NT2/D1 (cell line): Measurements from ENCODE around the gene EPN1.

Experiments
- DNase-seq: peaks from one replicate; pipeline ENCODE4 v3.0.0-alpha.2; 2011; ENCODE audit warnings: low read depth, low spot score
- H3K27me3 ChIP-seq: 2 replicates; pipeline ENCODE4 v1.6.0; 2011; ENCODE audit warnings: mild to moderate bottlenecking; ENCODE audit not compliant: insufficient read length, insufficient read depth
- H3K36me3 ChIP-seq: 2 replicates; pipeline ENCODE4 v1.6.1; 2011; ENCODE audit warnings: mild to moderate bottlenecking, low read length, mixed read lengths; ENCODE audit not compliant: insufficient read depth, insufficient read length
- H3K4me1 ChIP-seq: 2 replicates; pipeline ENCODE4 v1.5.1; 2011; ENCODE audit not compliant: insufficient read depth, insufficient read length
- H3K4me3 ChIP-seq: 2 replicates; pipeline ENCODE4 v1.5.1; 2011; ENCODE audit warnings: low read depth; ENCODE audit not compliant: insufficient read length
- H3K9ac ChIP-seq: 2 replicates; pipeline ENCODE4 v1.6.0; 2011; ENCODE audit warnings: low read depth; ENCODE audit not compliant: insufficient read length
- H3K9me3 ChIP-seq: 2 replicates; pipeline ENCODE4 v1.5.1; 2011; ENCODE audit warnings: mild to moderate bottlenecking, low read length; ENCODE audit not compliant: insufficient read depth
- SUZ12 ChIP-seq: IDR thresholded peaks from 2 replicates; pipeline ENCODE4 v1.6.1; 2011; ENCODE audit not compliant: insufficient read length, insufficient read depth; ENCODE audit errors: extremely low read depth
- YY1 ChIP-seq: IDR thresholded peaks from 2 replicates; pipeline ENCODE4 v1.6.1; 2011; ENCODE audit not compliant: insufficient read length, insufficient read depth
- ZNF274 ChIP-seq: IDR thresholded peaks from 2 replicates; pipeline ENCODE4 v1.6.1; 2011; ENCODE audit warnings: mild to moderate bottlenecking, low read depth, low read length

EPN1 gene

GRCh38 chr19:55666343-55667005 is 8.6 kb upstream of the EPN1 start:
- Histone ChIP-seq H3K4me3 (no peak overlapping the region), H3K27me3 (no peaks in the 10 kb centered on the region), H3K9me3 (no peaks in the 10 kb centered on the region), H3K9ac (no peak overlapping the region), H3K4me1 (peaks cover 11% of the 10 kb centered on the region), H3K36me3 (peaks cover 83% of the 10 kb centered on the region)
- TF ChIP-seq YY1 (no peak), SUZ12 (no peak), ZNF274 (no peak)
- DNase-seq, result no peak

DNA sequence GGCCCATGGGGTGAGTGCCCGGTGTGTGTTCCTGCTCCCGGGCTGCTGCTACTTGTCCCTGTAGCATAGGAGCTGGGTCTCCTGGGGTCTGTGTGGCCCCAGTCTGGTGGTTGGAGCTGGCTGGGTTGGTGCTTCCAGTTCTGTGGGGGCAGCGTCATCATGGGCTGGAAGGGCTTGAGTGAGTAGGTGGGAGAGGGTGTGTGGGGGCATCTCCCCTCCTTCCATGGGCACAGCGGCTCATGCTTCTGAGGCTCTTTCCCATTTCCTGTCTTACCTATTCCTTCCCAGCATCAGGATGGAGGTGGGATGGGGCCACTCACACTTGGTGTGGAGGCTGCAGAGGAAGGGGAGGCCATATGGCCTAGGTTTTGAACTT is 8.0 kb upstream of the EPN1 start:
- no peak for DNase-seq
- Histone ChIP-seq H3K27me3 (no peaks in the 10 kb centered on the region), H3K4me1 (peaks cover 11% of the 10 kb centered on the region), H3K9ac (no peak overlapping the region), H3K9me3 (no peaks in the 10 kb centered on the region), H3K36me3 (peaks cover 78% of the 10 kb centered on the region), H3K4me3 (no peak overlapping the region)
- no peak for TF ChIP-seq SUZ12
- no peak for TF ChIP-seq ZNF274
- TF ChIP-seq YY1, result no peak

DNA sequence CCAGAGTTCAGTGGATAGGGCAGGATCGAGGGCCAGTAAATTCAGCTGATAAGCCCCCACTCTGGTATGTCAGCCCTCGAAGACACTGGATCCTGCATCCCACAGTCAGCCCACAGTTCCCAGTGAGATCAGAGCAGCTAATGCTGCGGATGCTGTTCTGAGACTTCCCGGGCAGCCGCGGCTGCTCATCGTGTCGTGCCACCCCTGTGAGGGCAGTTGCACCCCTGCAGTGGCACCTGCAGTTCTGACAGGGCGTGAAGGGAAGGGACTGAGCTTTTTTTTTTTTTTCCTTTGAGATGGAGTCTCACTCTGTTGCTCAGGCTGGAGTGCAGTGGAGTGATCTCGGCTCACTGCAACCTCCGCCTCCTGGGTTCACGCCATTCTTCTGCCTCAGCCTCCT is 7.5 kb upstream of the EPN1 start:
- Histone ChIP-seq H3K4me1 (peaks cover 11% of the 10 kb centered on the region), H3K4me3 (no peak overlapping the region)
- no peak for DNase-seq

GRCh38 chr19:55667958-55668357 is 7.1 kb upstream of the EPN1 start:
- DNase-seq, result no peak
- Histone ChIP-seq H3K36me3 (peaks cover 76% of the 10 kb centered on the region), H3K4me1 (peaks cover 11% of the 10 kb centered on the region), H3K27me3 (no peaks in the 10 kb centered on the region), H3K4me3 (no peak overlapping the region), H3K9me3 (no peaks in the 10 kb centered on the region), H3K9ac (no peak overlapping the region)
- TF ChIP-seq YY1 (no peak), ZNF274 (no peak), SUZ12 (no peak)

More for the DNA sequence above, 7.5 kb upstream of the EPN1 start:
- TF ChIP-seq SUZ12 (no peak), ZNF274 (no peak), YY1 (no peak)
- Histone ChIP-seq H3K36me3 (peaks cover 79% of the 10 kb centered on the region), H3K9me3 (no peaks in the 10 kb centered on the region), H3K27me3 (no peaks in the 10 kb centered on the region), H3K9ac (no peak overlapping the region)

- Histone ChIP-seq H3K9ac (no peak overlapping the region), H3K36me3 (peaks cover 73% of the 10 kb centered on the region), H3K4me3 (no peak overlapping the region), H3K4me1 (peaks cover 11% of the 10 kb centered on the region), H3K27me3 (no peaks in the 10 kb centered on the region), H3K9me3 (no peaks in the 10 kb centered on the region)
- DNase-seq, result no peak
- TF ChIP-seq SUZ12 (no peak), ZNF274 (no peak), YY1 (no peak)
Measured at GRCh38 chr19:55668603-55669348, 6.2 kb upstream of the EPN1 start.

GRCh38 chr19:55669418-55670279 is 5.4 kb upstream of the EPN1 start:
- Histone ChIP-seq H3K27me3 (no peaks in the 10 kb centered on the region), H3K4me3 (no peak overlapping the region), H3K9me3 (no peaks in the 10 kb centered on the region), H3K4me1 (peaks cover 11% of the 10 kb centered on the region), H3K9ac (no peak overlapping the region), H3K36me3 (peaks cover 69% of the 10 kb centered on the region)
- TF ChIP-seq ZNF274 (no peak), SUZ12 (no peak), YY1 (no peak)
- DNase-seq, result no peak
